ENCODE measurements around the gene LGALSL. TPM values are rescaled to one million over a fixed set of nuclear protein-coding genes. Genes with fewer than 3 reads are reported as not detected.

The LGALSL gene
- total RNA-seq, 1 experiment from 2014 or later: 14.2 TPM

GRCh38 chr2:64501946-64502345 lies 48.0 kb downstream of the LGALSL start:
- no peak overlapping the region for H3K4me3 ChIP-seq (replicated peaks in 1 of 2; ENCODE audit: low read depth in 1 of 2, low read length in 2 of 2)
- no peaks in the 10 kb centered on the region for H3K4me1 ChIP-seq (ENCODE audit: control insufficient read depth in 1 of 2, insufficient read depth in 2 of 2, low read length in 2 of 2)
- no peaks in the 10 kb centered on the region for H3K9me3 ChIP-seq (ENCODE audit: control insufficient read depth in 1 of 2, insufficient read depth in 1 of 2, low read depth in 1 of 2, low read length in 2 of 2)
- no peaks in the 10 kb centered on the region for H3K36me3 ChIP-seq (ENCODE audit: control insufficient read depth in 1 of 2, insufficient read depth in 2 of 2, low read length in 2 of 2)
- RAD21 ChIA-PET (ENCODE audit: low non-redundant PET in 1 of 2, low total read pairs in 2 of 2, uncharacterized antibody in 2 of 2, unreplicated experiment in 2 of 2): no interaction called here
- TF ChIP-seq ATF3 (IDR thresholded peaks at IDR 0.05) (no peak), CEBPB (IDR thresholded peaks at IDR 0.05; ENCODE audit: low read depth) (no peak), ELF1 (IDR thresholded peaks at IDR 0.05; ENCODE audit: borderline replicate concordance, low read depth) (no peak), FOSL1 (IDR thresholded peaks at IDR 0.05; ENCODE audit: low read depth) (no peak), REST (IDR thresholded peaks at IDR 0.05; ENCODE audit: low read depth) (no peak), POLR2AphosphoS5 (IDR thresholded peaks at IDR 0.05; ENCODE audit: low read depth, low read length) (no peak), SP1 (IDR thresholded peaks at IDR 0.05; ENCODE audit: low read depth) (no peak), EZH2 (IDR thresholded peaks at IDR 0.05) (no peak), POLR2A (IDR thresholded peaks at IDR 0.05; ENCODE audit: borderline replicate concordance, extremely low read depth, insufficient read depth, insufficient read length) (no peak), YY1 (IDR thresholded peaks at IDR 0.05; ENCODE audit: extremely low read depth, insufficient replicate concordance, low read depth, low read length) (no peak), TCF7L2 (IDR thresholded peaks at IDR 0.05; ENCODE audit: borderline replicate concordance, extremely low read depth, insufficient read depth, insufficient read length) (no peak), EZH2phosphoT487 (IDR thresholded peaks at IDR 0.05; ENCODE audit: borderline replicate concordance) (no peak)
- BruUV-seq (replicated peaks): no TSS peak
- intact Hi-C loops (cut with micrococcal nuclease): no loop called here
- H3K27ac ChIP-seq (ENCODE audit: low read depth, low read length): no peak overlapping the region
- no peaks in the 10 kb centered on the region for H3K79me2 ChIP-seq (ENCODE audit: insufficient read depth, low read length)
- H2AFZ ChIP-seq (ENCODE audit: low read depth, low read length, poor library complexity, severe bottlenecking): no peak overlapping the region
- H4K20me1 ChIP-seq (ENCODE audit: insufficient read depth): no peaks in the 10 kb centered on the region
- no peak overlapping the region for H3K4me2 ChIP-seq (ENCODE audit: low read length)
- DNase-seq (ENCODE audit: low read depth, low spot score) (no peak), ATAC-seq (no peak)
- H3K9me2 ChIP-seq (ENCODE audit: insufficient read depth): no peaks in the 10 kb centered on the region
- H3K27me3 ChIP-seq (ENCODE audit: insufficient read depth, low read length): no peaks in the 10 kb centered on the region
- POLR2A ChIA-PET: no interaction called here
- CTCF ChIA-PET: interaction anchor here (0.7 to 1.1 kb wide), 2 partner anchors 14 to 21 kb away, joined by 3 read pairs; no protein-coding TSS in a partner anchor
- H3K9ac ChIP-seq (ENCODE audit: low read length): no peak overlapping the region

Measured in HCT116 (cell line).